ENCODE measurements around the gene TRIM2. TPM values are rescaled to one million over a fixed set of nuclear protein-coding genes. Genes with fewer than 3 reads are reported as not detected.

The TRIM2 gene
- total and polyA plus RNA-seq, 2 of the 8 experiments (the other 6 are each of a cell fraction or from before 2014, with no cell fraction given), result 34.0 to 59.8 TPM

GRCh38 chr4:153174821-153175567, 29.2 kb upstream of the TRIM2 start (continued):
- TF ChIP-seq, protein P1, sequence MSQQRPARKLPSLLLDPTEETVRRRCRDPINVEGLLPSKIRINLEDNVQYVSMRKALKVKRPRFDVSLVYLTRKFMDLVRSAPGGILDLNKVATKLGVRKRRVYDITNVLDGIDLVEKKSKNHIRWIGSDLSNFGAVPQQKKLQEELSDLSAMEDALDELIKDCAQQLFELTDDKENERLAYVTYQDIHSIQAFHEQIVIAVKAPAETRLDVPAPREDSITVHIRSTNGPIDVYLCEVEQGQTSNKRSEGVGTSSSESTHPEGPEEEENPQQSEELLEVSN (IDR thresholded peaks at IDR 0.05), result no peak
